Liver (tissue), 9 donors: ENCODE results near the gene DMRTA2. TPM values are rescaled to one million over a fixed set of nuclear protein-coding genes. Genes with fewer than 3 reads are reported as not detected.

Experiments
- DNase-seq: peaks from one replicate; pipeline ENCODE4 v3.0.0-alpha.2; 2017; ENCODE audit warnings: low spot score
- H3K27ac ChIP-seq, 2 donors: one replicate each; pipeline ENCODE4 v1.7.0; 2013; ENCODE audit warnings: inconsistent platforms in 2 of 2, low read length in 2 of 2, control low read depth in 1 of 2, low read depth in 1 of 2, mild to moderate bottlenecking in 1 of 2
- H3K27me3 ChIP-seq, 4 donors: one replicate each; pipeline versions ENCODE4 v1.6.1 to v1.7.0; 2013; ENCODE audit warnings: low read length in 3 of 4, inconsistent platforms in 1 of 4, mild to moderate bottlenecking in 1 of 4, moderate library complexity in 1 of 4; ENCODE audit not compliant: control insufficient read depth in 4 of 4, insufficient read depth in 4 of 4
- H3K36me3 ChIP-seq, 4 donors: one replicate each; pipeline versions ENCODE4 v1.6.1 to v1.7.0; 2013; ENCODE audit warnings: low read length in 3 of 4, mild to moderate bottlenecking in 3 of 4, low read depth in 1 of 4, moderate library complexity in 1 of 4; ENCODE audit not compliant: control insufficient read depth in 4 of 4, insufficient read depth in 3 of 4
- H3K4me1 ChIP-seq, 4 donors: one replicate each; pipeline versions ENCODE4 v1.6.1 to v1.7.0; 2013; ENCODE audit warnings: low read length in 3 of 4, mild to moderate bottlenecking in 3 of 4, moderate library complexity in 1 of 4; ENCODE audit not compliant: control insufficient read depth in 4 of 4, insufficient read depth in 4 of 4
- H3K4me3 ChIP-seq, 3 donors: one replicate each; pipeline versions ENCODE4 v1.6.1 to v1.7.0; 2013; ENCODE audit warnings: low read length in 3 of 3, control low read depth in 1 of 3, low read depth in 1 of 3, mild to moderate bottlenecking in 1 of 3
- H3K9ac ChIP-seq, 2 donors: one replicate each; pipeline ENCODE4 v1.7.0; 2013; ENCODE audit warnings: low read length in 2 of 2, mild to moderate bottlenecking in 2 of 2, moderate library complexity in 2 of 2, control low read depth in 1 of 2, low read depth in 1 of 2
- H3K9me3 ChIP-seq, 4 donors: one replicate each; pipeline versions ENCODE4 v1.6.1 to v1.7.0; 2013; ENCODE audit warnings: low read length in 3 of 4; ENCODE audit not compliant: control insufficient read depth in 4 of 4
- CTCF ChIP-seq: fragments of 150-350 bp; IDR thresholded peaks from 2 replicates; pipeline ENCODE4 v1.5.1; 2017; ENCODE audit warnings: improper control_type of control experiment, low read depth, low read length; ENCODE audit not compliant: missing input control
- EGR1 ChIP-seq, 2 donors: IDR thresholded peaks; 2 replicates each; pipeline ENCODE4 v1.6.1; 2016 to 2018; ENCODE audit warnings: antibody characterized with exemption in 2 of 2, low read depth in 2 of 2
- FOXA1 ChIP-seq: IDR thresholded peaks from 2 replicates; pipeline ENCODE4 v1.6.1; 2016; ENCODE audit warnings: antibody characterized with exemption
- FOXA2 ChIP-seq: IDR thresholded peaks from 2 replicates; pipeline ENCODE4 v1.6.1; 2016; ENCODE audit warnings: antibody characterized with exemption
- GABPA ChIP-seq, 2 donors: IDR thresholded peaks in 1 of 2; conservative IDR thresholded peaks in 1 of 2; 2 replicates each; pipeline ENCODE4 v1.6.1; 2016; ENCODE audit warnings: antibody characterized with exemption in 2 of 2, mild to moderate bottlenecking in 1 of 2, moderate library complexity in 1 of 2
- HNF4A ChIP-seq, 2 donors: conservative IDR thresholded peaks; 2 replicates each; pipeline ENCODE4 v1.6.1; 2016; ENCODE audit warnings: antibody characterized with exemption in 2 of 2, mild to moderate bottlenecking in 2 of 2
- HNF4G ChIP-seq: IDR thresholded peaks from 2 replicates; pipeline ENCODE4 v1.6.1; 2016; ENCODE audit warnings: antibody characterized with exemption
- MAX ChIP-seq: IDR thresholded peaks from 2 replicates; pipeline ENCODE4 v1.6.1; 2016; ENCODE audit warnings: antibody characterized with exemption
- NR2F2 ChIP-seq: IDR thresholded peaks from 2 replicates; pipeline ENCODE4 v1.6.1; 2016; ENCODE audit warnings: antibody characterized with exemption
- RAD21 ChIP-seq, 2 donors: IDR thresholded peaks; 2 replicates each; pipeline ENCODE4 v1.6.1; 2016; ENCODE audit warnings: antibody characterized with exemption in 2 of 2, mild to moderate bottlenecking in 2 of 2
- REST ChIP-seq: IDR thresholded peaks from 2 replicates; pipeline ENCODE4 v1.6.1; 2016; ENCODE audit warnings: antibody characterized with exemption, mild to moderate bottlenecking
- RXRA ChIP-seq, 2 donors: IDR thresholded peaks; 2 replicates each; pipeline ENCODE4 v1.6.1; 2017 to 2018; ENCODE audit warnings: antibody characterized with exemption in 2 of 2, mild to moderate bottlenecking in 1 of 2
- SP1 ChIP-seq: IDR thresholded peaks from 2 replicates; pipeline ENCODE4 v1.6.1; 2018; ENCODE audit warnings: antibody characterized with exemption, mild to moderate bottlenecking
- TAF1 ChIP-seq: conservative IDR thresholded peaks from 2 replicates; pipeline ENCODE4 v1.6.1; 2016; ENCODE audit warnings: antibody characterized with exemption, mild to moderate bottlenecking
- YY1 ChIP-seq: IDR thresholded peaks from 2 replicates; pipeline ENCODE4 v1.6.1; 2016; ENCODE audit warnings: antibody characterized with exemption, mild to moderate bottlenecking
- ZBTB33 ChIP-seq: IDR thresholded peaks from 2 replicates; pipeline ENCODE4 v1.6.1; 2016; ENCODE audit warnings: antibody characterized with exemption
- WGBS: extraction: QIAGEN DNeasy Blood & Tissue Kit; methylation state at CpG from one replicate; pipeline ENCODE4 v1.1.7; 2013; 5-methylcytosine and 5-hydroxymethylcytosine counted together
- polyA plus RNA-seq, 2 donors: library from polyadenylated mRNA; stranded (reverse) in 1 of 2; unstranded in 1 of 2; fragments of 200-250 nt in 1 of 2; fragments of >200 nt in 1 of 2; fragmentation: Nextera tagmentation in 1 of 2; extraction: Ambion mirVana in 1 of 2; gene quantifications; one replicate each; pipeline versions ENCODE4 v1.2.1 to v1.2.3, GENCODE V29; 2013 to 2015
- total RNA-seq, 2 donors: library from RNA; depleted of rRNA; stranded (reverse); fragments of >200 nt; gene quantifications; one replicate each; pipeline ENCODE4 v1.2.3, GENCODE V29; 2014
- TF ChIP-seq, protein P1 (sequence below): IDR thresholded peaks from 2 replicates; pipeline ENCODE4 v1.6.1; 2016; ENCODE audit warnings: antibody characterized with exemption
- donor health status: healthy.
- donor health status: healthy.
- donor health status: healthy.
- donor health status: healthy.
- donor health status: healthy.

DMRTA2 gene
- total and polyA plus RNA-seq, 4 donors, result not detected

- peaks cover 16 to 32% (median 19%) of the 10 kb centered on the region in 4 donors for H3K4me1 ChIP-seq
- H3K4me3 ChIP-seq, result no peak overlapping the region
- H3K9ac ChIP-seq, result no peak overlapping the region
- H3K36me3 ChIP-seq, result no peaks in the 10 kb centered on the region
- 9% methylated on average over 23 of the region's 23 CpGs for WGBS
- peaks cover 0 to under 1% (median 0%) of the 10 kb centered on the region in 4 donors for H3K9me3 ChIP-seq
- no peak for DNase-seq
- no peak overlapping the region for H3K27ac ChIP-seq
- TF ChIP-seq SP1 (no peak), TAF1 (no peak), HNF4A (conservative IDR thresholded peaks at IDR 0.05) (no peak), ZBTB33 (no peak), CTCF (no peak), EGR1 (IDR thresholded peaks at IDR 0.05; ENCODE audit: low read depth in 2 of 2) (no peak), MAX (no peak), RXRA (IDR thresholded peaks at IDR 0.05) (no peak), REST (no peak), FOXA1 (no peak), GABPA (IDR thresholded peaks at IDR 0.05 in 1 of 2, conservative IDR thresholded peaks at IDR 0.05 in 1 of 2) (no peak), HNF4G (no peak)
- peaks cover 9 to 18% (median 13%) of the 10 kb centered on the region in 4 donors for H3K27me3 ChIP-seq
Measured at GRCh38 chr1:50417507-50417906, 5.7 kb downstream of the DMRTA2 start.

- Histone ChIP-seq H3K27ac (no peak overlapping the region), H3K36me3 (no peaks in the 10 kb centered on the region), H3K27me3 (peaks cover 4 to 18% (median 12%) of the 10 kb centered on the region in 4 donors), H3K9ac (no peak overlapping the region), H3K4me1 (peaks cover 16 to 32% (median 19%) of the 10 kb centered on the region in 4 donors), H3K4me3 (no peak overlapping the region), H3K9me3 (peaks cover 0 to 3% (median 0%) of the 10 kb centered on the region in 4 donors)
- 4% methylated on average over 46 of the region's 46 CpGs for WGBS
- no peak for DNase-seq
- TF ChIP-seq FOXA2 (no peak), RXRA (IDR thresholded peaks at IDR 0.05) (no peak), NR2F2 (no peak), RAD21 (IDR thresholded peaks at IDR 0.05) (no peak), SP1 (no peak), CTCF (no peak), MAX (no peak), YY1 (no peak), GABPA (IDR thresholded peaks at IDR 0.05 in 1 of 2, conservative IDR thresholded peaks at IDR 0.05 in 1 of 2) (no peak), HNF4G (no peak), HNF4A (conservative IDR thresholded peaks at IDR 0.05) (no peak), ZBTB33 (no peak), EGR1 (IDR thresholded peaks at IDR 0.05; ENCODE audit: low read depth in 2 of 2) (no peak)
- TF ChIP-seq, protein P1, sequence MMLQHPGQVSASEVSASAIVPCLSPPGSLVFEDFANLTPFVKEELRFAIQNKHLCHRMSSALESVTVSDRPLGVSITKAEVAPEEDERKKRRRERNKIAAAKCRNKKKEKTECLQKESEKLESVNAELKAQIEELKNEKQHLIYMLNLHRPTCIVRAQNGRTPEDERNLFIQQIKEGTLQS, result no peak
Measured at GRCh38 chr1:50416553-50417453, 6.4 kb downstream of the DMRTA2 start.
